D721Med (cell line): ENCODE data around the gene ZFP62.
A peak's percentile ranks its signal among the peaks of the same experiment; 100 is the strongest.

Experiments
- DNase-seq: peaks from one replicate; pipeline ENCODE4 v3.0.0; 2011; ENCODE audit warnings: low spot score; ENCODE audit not compliant: insufficient read length
- FAIRE-seq: peaks from 2 replicates; lab custom pipeline; 2011; peaks lifted over from hg19 to GRCh38; lab: Jason Lieb, UNC
- TF ChIP-seq, protein P1 (sequence below): IDR thresholded peaks from 2 replicates; pipeline ENCODE4 v1.5.1; 2012; ENCODE audit warnings: mild to moderate bottlenecking, control low read depth; ENCODE audit not compliant: insufficient read depth; ENCODE audit errors: missing control alignments

The ZFP62 gene

GRCh38 chr5:180844432-180844831 lies 16.6 kb downstream of the ZFP62 start:
- FAIRE-seq, result no peak
- TF ChIP-seq, protein P1, sequence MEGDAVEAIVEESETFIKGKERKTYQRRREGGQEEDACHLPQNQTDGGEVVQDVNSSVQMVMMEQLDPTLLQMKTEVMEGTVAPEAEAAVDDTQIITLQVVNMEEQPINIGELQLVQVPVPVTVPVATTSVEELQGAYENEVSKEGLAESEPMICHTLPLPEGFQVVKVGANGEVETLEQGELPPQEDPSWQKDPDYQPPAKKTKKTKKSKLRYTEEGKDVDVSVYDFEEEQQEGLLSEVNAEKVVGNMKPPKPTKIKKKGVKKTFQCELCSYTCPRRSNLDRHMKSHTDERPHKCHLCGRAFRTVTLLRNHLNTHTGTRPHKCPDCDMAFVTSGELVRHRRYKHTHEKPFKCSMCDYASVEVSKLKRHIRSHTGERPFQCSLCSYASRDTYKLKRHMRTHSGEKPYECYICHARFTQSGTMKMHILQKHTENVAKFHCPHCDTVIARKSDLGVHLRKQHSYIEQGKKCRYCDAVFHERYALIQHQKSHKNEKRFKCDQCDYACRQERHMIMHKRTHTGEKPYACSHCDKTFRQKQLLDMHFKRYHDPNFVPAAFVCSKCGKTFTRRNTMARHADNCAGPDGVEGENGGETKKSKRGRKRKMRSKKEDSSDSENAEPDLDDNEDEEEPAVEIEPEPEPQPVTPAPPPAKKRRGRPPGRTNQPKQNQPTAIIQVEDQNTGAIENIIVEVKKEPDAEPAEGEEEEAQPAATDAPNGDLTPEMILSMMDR, result no peak
- DNase-seq, result no peak

- no peak for FAIRE-seq
These were observed 21.1 kb downstream of the ZFP62 start for GRCh38 chr5:180839935-180840334.

DNA sequence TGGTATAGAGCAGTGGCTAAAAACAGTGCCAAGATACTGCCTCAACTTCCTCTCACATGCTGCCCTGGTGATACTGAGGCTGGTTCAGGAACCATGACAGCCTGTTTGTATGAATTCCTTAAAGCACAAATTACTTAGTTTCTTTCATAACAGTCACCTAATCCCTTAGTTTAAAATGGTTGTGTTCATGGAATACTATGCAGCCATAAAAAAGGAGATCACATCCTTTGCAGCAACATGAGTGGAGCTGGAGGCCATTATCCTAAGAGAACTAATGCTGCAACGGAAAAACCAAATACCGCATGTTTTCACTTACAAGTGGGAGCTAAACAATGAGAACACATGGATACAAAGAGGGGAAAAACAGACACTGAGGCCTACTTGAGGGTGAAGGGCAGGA lies 21.8 kb downstream of the ZFP62 start:
- FAIRE-seq (no peak), DNase-seq (no peak)
- TF ChIP-seq, protein P1, result no peak

More at GRCh38 chr5:180839935-180840334, 21.1 kb downstream of the ZFP62 start:
- TF ChIP-seq, protein P1, result no peak
- no peak for DNase-seq

DNA sequence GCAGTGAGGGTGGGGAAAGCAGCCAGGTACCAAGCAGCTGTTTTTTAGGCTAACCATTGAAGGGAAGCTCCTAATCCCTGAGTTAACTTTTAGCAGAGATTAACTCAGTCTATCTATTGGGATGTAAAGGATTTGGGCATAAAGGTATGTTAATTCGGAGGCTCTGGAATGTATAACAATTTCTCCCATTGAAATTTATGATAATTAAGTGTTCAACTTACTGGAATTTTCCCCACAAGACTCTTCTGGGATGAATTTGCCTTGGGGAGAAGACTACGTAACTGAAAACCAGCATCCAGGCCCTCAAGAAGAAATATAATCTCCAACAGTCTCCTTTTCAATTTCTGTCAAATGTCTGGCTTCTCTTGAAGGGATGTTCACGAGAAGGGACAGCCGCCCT lies 23.6 kb downstream of the ZFP62 start:
- FAIRE-seq (no peak), DNase-seq (no peak)
- TF ChIP-seq, protein P1, result no peak

- TF ChIP-seq, protein P1, result no peak
- FAIRE-seq, result no peak
- no peak for DNase-seq
These were observed 28.4 kb downstream of the ZFP62 start for GRCh38 chr5:180832638-180833068.

GRCh38 chr5:180831139-180832093 lies 29.7 kb downstream of the ZFP62 start:
- TF ChIP-seq, protein P1, result no peak
- FAIRE-seq, result no peak
- DNase-seq, result peak; percentile 76
